ENCODE measurements around the gene MYCT1.

Gene MYCT1

GRCh38 chr6:152723398-152723797, 25.7 kb downstream of the MYCT1 start:
- no peak for DNase-seq

DNA sequence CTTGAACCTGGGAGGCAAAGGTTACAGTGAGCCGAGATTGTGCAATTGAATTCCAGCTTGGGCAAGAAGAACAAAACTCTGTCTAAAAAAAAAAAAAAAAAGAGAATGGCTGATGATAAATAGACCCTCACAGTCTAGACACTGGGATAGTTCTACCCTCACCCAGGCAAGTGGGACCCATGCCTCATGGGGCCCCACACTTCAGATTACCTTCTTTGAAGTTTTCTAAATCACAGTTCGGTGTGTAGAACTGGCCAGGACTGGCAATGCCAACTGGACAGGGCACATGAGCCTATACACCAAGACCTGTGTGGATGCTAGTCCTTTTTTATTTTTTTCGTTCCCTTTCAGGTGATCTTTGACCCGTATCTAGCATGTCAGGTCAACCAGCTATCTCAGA, 28.6 kb downstream of the MYCT1 start:
- DNase-seq: no peak

- no peak for DNase-seq
These were observed 29.8 kb downstream of the MYCT1 start for GRCh38 chr6:152727507-152727906.

DNA sequence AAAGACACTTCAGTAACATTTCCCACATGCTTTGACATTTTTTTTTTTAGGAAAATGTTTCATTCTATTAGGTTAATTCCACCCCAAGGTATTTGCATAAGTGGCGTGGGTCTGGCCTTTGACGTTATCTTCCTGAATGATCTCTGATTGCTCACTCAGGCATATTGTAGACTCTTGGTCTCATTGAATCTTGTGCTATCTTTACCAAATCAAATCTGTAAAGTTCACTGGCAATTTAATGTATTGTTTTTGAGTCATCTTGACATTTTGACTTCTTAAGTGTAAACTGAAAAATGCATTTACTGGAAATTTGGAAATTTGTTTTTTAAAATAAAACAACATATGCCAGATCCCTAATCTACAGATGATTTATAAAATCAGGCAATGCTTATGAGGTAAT, 36.9 kb downstream of the MYCT1 start:
- no peak for DNase-seq

- DNase-seq: no peak
These were observed 39.1 kb downstream of the MYCT1 start for GRCh38 chr6:152736687-152737273.

DNA sequence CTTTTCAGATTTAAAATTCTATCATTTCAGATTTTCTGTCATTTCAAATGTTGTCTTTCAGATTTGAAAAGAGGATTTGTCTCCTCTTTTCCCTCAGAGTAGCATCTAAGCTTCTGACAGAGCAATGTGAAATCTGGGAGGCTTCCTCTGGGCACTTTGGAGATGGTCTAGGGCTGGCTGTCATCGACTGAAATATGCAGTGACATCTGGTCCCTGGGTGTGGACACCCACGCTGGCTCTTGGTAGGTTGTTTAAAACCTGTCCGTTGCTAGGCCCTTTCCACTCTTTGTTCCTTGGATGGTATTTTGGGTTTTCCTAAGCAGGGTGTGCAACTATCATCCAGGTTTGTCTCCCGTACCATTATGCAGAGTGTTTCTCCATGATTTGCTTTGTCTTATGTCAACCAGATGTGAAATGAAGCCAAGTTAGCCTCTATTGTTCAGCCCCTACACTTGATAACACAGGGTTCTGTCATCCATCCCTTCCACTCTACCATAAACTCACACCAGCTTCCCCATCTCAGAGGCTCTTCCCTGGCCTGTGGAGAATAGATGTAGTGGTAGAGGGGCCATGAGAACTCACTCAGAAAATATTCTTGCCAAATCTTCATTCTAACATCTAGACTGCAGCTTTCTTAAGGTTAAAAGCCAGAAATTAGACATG, 47.9 kb downstream of the MYCT1 start:
- no peak for DNase-seq

GRCh38 chr6:152746172-152746553, 48.5 kb downstream of the MYCT1 start:
- DNase-seq: no peak

DNA sequence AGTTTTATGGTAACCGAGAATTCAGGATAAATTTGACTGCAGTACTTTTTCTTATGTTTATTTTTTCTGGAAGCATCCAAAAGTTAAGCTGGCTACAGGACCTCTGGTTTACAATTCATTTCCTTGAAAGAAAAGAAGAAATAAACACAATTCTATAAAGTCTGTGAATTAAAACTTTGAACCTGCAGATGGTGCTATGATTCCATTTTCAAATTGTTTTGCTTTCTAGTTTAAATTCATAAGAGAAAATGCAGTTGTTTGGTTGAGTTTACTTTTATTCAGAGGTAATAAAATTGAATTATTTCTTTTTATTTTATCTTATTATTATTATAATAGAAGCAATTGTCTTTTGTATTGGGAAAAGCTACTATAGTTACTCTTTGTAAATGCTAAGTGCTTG, 51.1 kb downstream of the MYCT1 start:
- DNase-seq: no peak

GRCh38 chr6:152749336-152749735, 51.6 kb downstream of the MYCT1 start:
- no peak for DNase-seq

GRCh38 chr6:152750694-152751093, 53.0 kb downstream of the MYCT1 start, which contains the start of gene VIP:
TSS of gene VIP (plus strand) at chr6:152750797. CDS start at chr6:152752178, 1,381 bp downstream.
- no peak for DNase-seq

- DNase-seq: no peak
These were observed 67.6 kb downstream of the MYCT1 start for GRCh38 chr6:152765331-152765730.

GRCh38 chr6:152769159-152769558, 71.5 kb downstream of the MYCT1 start:
- no peak for DNase-seq

DNA sequence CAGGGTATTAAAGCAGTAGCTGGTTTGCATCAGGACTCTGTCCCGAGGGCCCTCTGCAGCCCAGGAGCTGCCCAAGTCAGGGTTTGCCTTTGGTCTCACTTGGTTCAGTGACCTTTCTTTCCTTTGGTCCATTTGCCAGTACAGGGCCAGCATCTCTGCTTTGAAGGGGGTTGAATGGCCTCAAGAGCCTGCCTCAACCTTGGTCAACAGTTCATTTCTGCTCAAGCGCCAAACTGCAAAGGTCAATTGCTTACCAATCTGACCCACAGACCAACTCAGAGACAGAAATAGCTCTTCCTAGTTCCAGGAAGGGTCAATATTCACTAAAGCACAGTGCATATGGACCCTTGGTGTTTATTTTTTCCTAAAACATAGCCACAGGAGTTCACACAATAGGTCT, 72.3 kb downstream of the MYCT1 start:
- no peak for DNase-seq

DNA sequence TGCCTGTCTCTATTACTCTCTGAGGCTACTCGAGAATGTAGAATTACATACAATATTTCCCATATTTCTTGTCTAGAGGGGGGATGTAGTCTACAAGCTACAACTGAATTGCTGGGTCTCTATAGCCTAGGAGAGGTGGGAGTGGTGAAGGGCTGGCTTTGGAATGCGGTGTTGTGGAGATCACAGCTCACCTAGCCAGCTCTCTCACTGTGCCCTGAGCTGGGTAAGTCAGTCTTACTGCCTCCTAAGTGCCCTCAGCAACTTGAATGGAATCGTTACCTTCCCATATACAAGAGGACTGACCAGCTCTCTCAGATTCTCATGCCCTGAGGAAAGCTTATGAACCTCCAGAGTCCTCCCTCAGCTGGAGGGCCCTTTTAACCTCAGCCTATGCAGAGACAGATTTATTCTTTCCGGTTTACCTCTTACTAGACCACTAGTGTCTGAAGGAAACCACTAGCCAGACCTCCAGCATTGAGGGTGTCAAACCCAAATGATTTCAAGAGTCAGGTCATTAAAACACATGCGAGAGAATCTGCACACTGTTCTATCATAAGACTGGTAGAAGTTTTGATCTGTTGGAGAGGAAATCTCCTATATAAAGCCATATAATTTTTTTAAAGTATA, 73.5 kb downstream of the MYCT1 start:
- no peak for DNase-seq

Measured in stimulated activated CD4-positive, alpha-beta T cell treated with anti-CD3 and anti-CD28 coated beads, Interleukin-1b, Interleukin-23, amount 100 ng/mL, for 48 hours (primary cell).